ENCODE measurements around the gene ATP9A.

- TF ChIP-seq CTCF (IDR thresholded peaks at IDR 0.05; ENCODE audit: low read depth, low read length, poor library complexity, severe bottlenecking): no peak
- no peak for TF ChIP-seq EZH2phosphoT487 (IDR thresholded peaks at IDR 0.05; ENCODE audit: borderline replicate concordance, low read length)
These were observed 42.8 kb upstream of the ATP9A start for GRCh38 chr20:51811042-51811355.

Data from DOHH2 (cell line).